IMR-90 (cell line): ENCODE data around the gene BATF.

Experiments
- CTCF ChIP-seq: conservative IDR thresholded peaks from 2 replicates; pipeline ENCODE4 v1.5.1; 2012; ENCODE audit warnings: mild to moderate bottlenecking, low read depth, low read length, improper control_type of control experiment
- POLR2A ChIP-seq: IDR thresholded peaks from 2 replicates; pipeline ENCODE4 v1.6.1; 2012; ENCODE audit warnings: mild to moderate bottlenecking, low read depth, low read length

- TF ChIP-seq CTCF (no peak), POLR2A (no peak)
Measured at GRCh38 chr14:75487155-75487671, 35.1 kb upstream of the BATF start.
